ENCODE results near the gene ADARB1. TPM values are rescaled to one million over a fixed set of nuclear protein-coding genes. Genes with fewer than 3 reads are reported as not detected.

ADARB1 gene
- polyA plus RNA-seq, 3 donors, result 0.40 to 2.6 (median 1.0) TPM

GRCh38 chr21:45248893-45249381 lies 174.6 kb downstream of the ADARB1 start:
- H3K4me3 Mint-ChIP-seq, result no peak overlapping the region
- H3K9me3 ChIP-seq (replicated peaks in 1 of 2; ENCODE audit: control insufficient read depth in 1 of 2, insufficient read depth in 1 of 2, low read length in 2 of 2), result peaks cover 0 to 2% of the 10 kb centered on the region in 2 donors
- H3K27ac ChIP-seq (ENCODE audit: low read depth in 1 of 2, low read length in 2 of 2), result no peak overlapping the region
- H3K4me1 ChIP-seq (ENCODE audit: control insufficient read depth in 1 of 2, insufficient read depth in 2 of 2, low read length in 2 of 2), result no peaks in the 10 kb centered on the region
- no peaks in the 10 kb centered on the region for H3K36me3 Mint-ChIP-seq
- no peak overlapping the region for H3K4me3 ChIP-seq (replicated peaks in 1 of 3; ENCODE audit: low read depth in 2 of 3, low read length in 3 of 3)
- no peak overlapping the region for H3K27ac Mint-ChIP-seq
- no peaks in the 10 kb centered on the region for H3K4me1 Mint-ChIP-seq
- WGBS (ENCODE audit: insufficient coverage), result 66% methylated on average over 7 of the region's 14 CpGs
- no peak overlapping the region for H2AFZ ChIP-seq (ENCODE audit: insufficient read depth, low read depth, low read length, poor library complexity, severe bottlenecking)
- no peak overlapping the region for H3K9ac ChIP-seq (ENCODE audit: insufficient read depth, low read length, poor library complexity, severe bottlenecking)
- no peaks in the 10 kb centered on the region for H3K36me3 ChIP-seq (replicated peaks in 1 of 2; ENCODE audit: control insufficient read depth in 1 of 2, insufficient read depth in 2 of 2, low read length in 2 of 2)
- H3K27me3 ChIP-seq (ENCODE audit: control insufficient read depth in 2 of 2, insufficient read depth in 2 of 2, low read length in 2 of 2), result no peaks in the 10 kb centered on the region
- no peak for DNase-seq
- no peaks in the 10 kb centered on the region for H4K20me1 ChIP-seq (ENCODE audit: insufficient read depth, low read length)
- intact Hi-C loops (cut with micrococcal nuclease), result no loop called here
- H3K27me3 Mint-ChIP-seq (ENCODE audit: low read depth in 3 of 3), result peaks cover 10 to 32% (median 11%) of the 10 kb centered on the region in 3 donors
- peaks cover 10 to 26% (median 20%) of the 10 kb centered on the region in 7 donors for H3K9me3 Mint-ChIP-seq
- TF ChIP-seq, protein P1, sequence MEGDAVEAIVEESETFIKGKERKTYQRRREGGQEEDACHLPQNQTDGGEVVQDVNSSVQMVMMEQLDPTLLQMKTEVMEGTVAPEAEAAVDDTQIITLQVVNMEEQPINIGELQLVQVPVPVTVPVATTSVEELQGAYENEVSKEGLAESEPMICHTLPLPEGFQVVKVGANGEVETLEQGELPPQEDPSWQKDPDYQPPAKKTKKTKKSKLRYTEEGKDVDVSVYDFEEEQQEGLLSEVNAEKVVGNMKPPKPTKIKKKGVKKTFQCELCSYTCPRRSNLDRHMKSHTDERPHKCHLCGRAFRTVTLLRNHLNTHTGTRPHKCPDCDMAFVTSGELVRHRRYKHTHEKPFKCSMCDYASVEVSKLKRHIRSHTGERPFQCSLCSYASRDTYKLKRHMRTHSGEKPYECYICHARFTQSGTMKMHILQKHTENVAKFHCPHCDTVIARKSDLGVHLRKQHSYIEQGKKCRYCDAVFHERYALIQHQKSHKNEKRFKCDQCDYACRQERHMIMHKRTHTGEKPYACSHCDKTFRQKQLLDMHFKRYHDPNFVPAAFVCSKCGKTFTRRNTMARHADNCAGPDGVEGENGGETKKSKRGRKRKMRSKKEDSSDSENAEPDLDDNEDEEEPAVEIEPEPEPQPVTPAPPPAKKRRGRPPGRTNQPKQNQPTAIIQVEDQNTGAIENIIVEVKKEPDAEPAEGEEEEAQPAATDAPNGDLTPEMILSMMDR (IDR thresholded peaks at IDR 0.05), result no peak
- no peak overlapping the region for H3K4me2 ChIP-seq (replicated peaks; ENCODE audit: extremely low read depth, low read length, poor library complexity, severe bottlenecking)
- H3K79me2 ChIP-seq (ENCODE audit: insufficient read depth, low read length), result no peaks in the 10 kb centered on the region

DNA sequence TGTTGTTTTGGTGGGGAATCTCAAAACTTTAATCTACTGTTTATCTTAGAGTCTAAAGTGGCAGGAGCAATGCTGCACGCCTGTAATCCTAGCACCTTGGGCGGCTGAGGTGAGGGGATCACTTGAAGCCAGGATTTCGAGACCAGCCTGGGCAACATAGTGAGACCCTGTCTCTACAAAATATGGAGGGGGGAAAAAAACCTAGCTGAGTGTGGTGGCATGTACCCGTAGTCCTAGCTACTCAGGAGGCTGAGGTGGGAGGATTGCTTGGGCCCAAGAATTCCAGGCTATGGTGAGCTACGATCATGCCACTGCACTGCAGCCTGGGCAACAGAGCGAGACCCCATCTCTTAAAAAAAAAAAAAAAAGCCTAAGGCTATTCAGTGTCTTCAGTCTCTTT lies 175.2 kb downstream of the ADARB1 start:
- Histone ChIP-seq H3K4me2 (replicated peaks; ENCODE audit: extremely low read depth, low read length, poor library complexity, severe bottlenecking) (no peak overlapping the region), H4K20me1 (ENCODE audit: insufficient read depth, low read length) (no peaks in the 10 kb centered on the region), H3K9ac (ENCODE audit: insufficient read depth, low read length, poor library complexity, severe bottlenecking) (no peak overlapping the region), H3K4me1 (ENCODE audit: control insufficient read depth in 1 of 2, insufficient read depth in 2 of 2, low read length in 2 of 2) (no peaks in the 10 kb centered on the region), H3K9me3 (replicated peaks in 1 of 2; ENCODE audit: control insufficient read depth in 1 of 2, insufficient read depth in 1 of 2, low read length in 2 of 2) (no peaks in the 10 kb centered on the region), H3K79me2 (ENCODE audit: insufficient read depth, low read length) (no peaks in the 10 kb centered on the region), H3K36me3 (replicated peaks in 1 of 2; ENCODE audit: control insufficient read depth in 1 of 2, insufficient read depth in 2 of 2, low read length in 2 of 2) (no peaks in the 10 kb centered on the region), H3K27ac (ENCODE audit: low read depth in 1 of 2, low read length in 2 of 2) (no peak overlapping the region), H3K4me3 (replicated peaks in 1 of 3; ENCODE audit: low read depth in 2 of 3, low read length in 3 of 3) (no peak overlapping the region), H2AFZ (ENCODE audit: insufficient read depth, low read depth, low read length, poor library complexity, severe bottlenecking) (no peak overlapping the region), H3K27me3 (ENCODE audit: control insufficient read depth in 2 of 2, insufficient read depth in 2 of 2, low read length in 2 of 2) (no peaks in the 10 kb centered on the region)
- Mint-ChIP-seq H3K4me3 (no peak overlapping the region), H3K9me3 (peaks cover 8 to 21% (median 14%) of the 10 kb centered on the region in 7 donors), H3K36me3 (no peaks in the 10 kb centered on the region), H3K27me3 (ENCODE audit: low read depth in 3 of 3) (peaks cover 10 to 29% (median 13%) of the 10 kb centered on the region in 3 donors), H3K27ac (no peak overlapping the region), H3K4me1 (no peaks in the 10 kb centered on the region)
- TF ChIP-seq, protein P1 (IDR thresholded peaks at IDR 0.05), result no peak
- WGBS (ENCODE audit: insufficient coverage), result 100% methylated on average over 1 of the region's 6 CpGs
- DNase-seq, result no peak
- intact Hi-C loops (cut with micrococcal nuclease), result no loop called here

Data from CD14-positive monocyte (primary cell).